Astrocyte (in vitro differentiated cells and primary cell): ENCODE data around the gene LSM4.
"Not testable (repeated sequence)": the region's sequence is repeated elsewhere in the genome, so short reads cannot be mapped to it uniquely, and the experiment has no call there.

Experiments used
- EZH2 ChIP-seq: IDR thresholded peaks from 2 replicates; pipeline ENCODE4 v1.6.1; 2012; ENCODE audit warnings: mild to moderate bottlenecking, low read length, inconsistent platforms; ENCODE audit not compliant: insufficient read depth
- TF ChIP-seq, protein P1 (sequence below): IDR thresholded peaks from 2 replicates; pipeline ENCODE4 v1.5.1; 2011; ENCODE audit warnings: low read depth, mild to moderate bottlenecking, inconsistent platforms, low read length, moderate library complexity; ENCODE audit not compliant: insufficient read depth

DNA sequence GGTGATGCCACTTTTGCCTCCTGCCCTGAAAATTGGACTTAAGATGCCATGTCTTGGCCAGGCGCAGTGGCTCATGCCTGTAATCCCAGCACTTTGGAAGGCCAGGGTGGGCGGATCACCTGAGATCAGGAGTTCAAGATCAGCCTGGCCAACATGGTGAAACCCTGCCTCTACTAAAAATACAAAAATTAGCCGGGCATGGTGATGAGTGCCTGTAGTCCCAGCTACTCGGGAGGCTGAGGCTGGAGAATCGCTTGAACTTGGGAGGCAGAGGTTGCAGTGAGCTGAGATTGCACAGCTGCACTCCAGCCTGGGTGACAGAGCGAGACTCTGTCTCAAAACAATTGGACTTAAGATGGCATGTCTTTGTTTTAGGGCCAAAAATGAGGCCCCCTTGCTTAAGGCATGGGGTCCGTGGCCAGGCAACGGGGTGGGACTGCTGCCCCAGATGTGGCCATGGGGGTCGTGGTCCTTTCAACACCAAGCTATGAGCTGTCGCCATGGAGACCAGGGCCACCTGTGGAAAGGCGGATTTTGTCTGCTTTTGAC is 41.5 kb upstream of the LSM4 start:
- TF ChIP-seq EZH2: not testable (repeated sequence)
- TF ChIP-seq, protein P1, sequence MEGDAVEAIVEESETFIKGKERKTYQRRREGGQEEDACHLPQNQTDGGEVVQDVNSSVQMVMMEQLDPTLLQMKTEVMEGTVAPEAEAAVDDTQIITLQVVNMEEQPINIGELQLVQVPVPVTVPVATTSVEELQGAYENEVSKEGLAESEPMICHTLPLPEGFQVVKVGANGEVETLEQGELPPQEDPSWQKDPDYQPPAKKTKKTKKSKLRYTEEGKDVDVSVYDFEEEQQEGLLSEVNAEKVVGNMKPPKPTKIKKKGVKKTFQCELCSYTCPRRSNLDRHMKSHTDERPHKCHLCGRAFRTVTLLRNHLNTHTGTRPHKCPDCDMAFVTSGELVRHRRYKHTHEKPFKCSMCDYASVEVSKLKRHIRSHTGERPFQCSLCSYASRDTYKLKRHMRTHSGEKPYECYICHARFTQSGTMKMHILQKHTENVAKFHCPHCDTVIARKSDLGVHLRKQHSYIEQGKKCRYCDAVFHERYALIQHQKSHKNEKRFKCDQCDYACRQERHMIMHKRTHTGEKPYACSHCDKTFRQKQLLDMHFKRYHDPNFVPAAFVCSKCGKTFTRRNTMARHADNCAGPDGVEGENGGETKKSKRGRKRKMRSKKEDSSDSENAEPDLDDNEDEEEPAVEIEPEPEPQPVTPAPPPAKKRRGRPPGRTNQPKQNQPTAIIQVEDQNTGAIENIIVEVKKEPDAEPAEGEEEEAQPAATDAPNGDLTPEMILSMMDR: not testable (repeated sequence)
